Activated CD4-positive, alpha-beta T cell treated with anti-CD3 and anti-CD28 coated beads, Interleukin-2, Interleukin-4, amounts not matched to agents 100 ng/mL and 50 ng/mL, durations not matched to agents 16 hours and 8 hours (primary cell): ENCODE measurements around the gene RRM2.

Experiments used
- DNase-seq: peaks from one replicate; pipeline ENCODE4 v3.0.0-alpha.2; 2020; ENCODE audit warnings: low spot score

The RRM2 gene

GRCh38 chr2:10122500-10123280, at the start of gene RRM2:
Gene RRM2 (plus strand): TSS chr2:10122739. CDS start chr2:10122799, 60 bp downstream.
- peak; percentile 99 for DNase-seq

GRCh38 chr2:10073706-10074105, 48.8 kb upstream of the RRM2 start:
- no peak for DNase-seq

DNA sequence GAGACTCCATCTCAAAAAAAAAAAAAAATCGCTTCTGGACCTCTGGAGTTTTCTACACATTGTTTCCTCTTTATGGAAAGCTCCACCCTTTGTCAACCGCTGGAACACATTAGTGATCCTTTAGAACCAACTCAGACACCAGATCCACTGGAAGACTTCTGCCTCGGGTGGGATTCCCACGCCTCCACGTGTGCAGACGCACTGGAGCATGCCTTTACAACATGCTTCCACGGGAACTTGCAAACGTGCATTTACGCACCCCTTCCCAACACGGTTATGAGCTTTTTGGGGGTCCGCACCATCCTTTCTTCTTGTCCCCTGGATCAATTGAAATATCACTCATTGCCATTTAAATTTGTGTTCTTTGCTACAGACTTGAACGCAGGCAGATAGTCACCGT, 47.4 kb upstream of the RRM2 start:
- DNase-seq: no peak

- no peak for DNase-seq
Measured at GRCh38 chr2:10075571-10076209, 46.8 kb upstream of the RRM2 start.

DNA sequence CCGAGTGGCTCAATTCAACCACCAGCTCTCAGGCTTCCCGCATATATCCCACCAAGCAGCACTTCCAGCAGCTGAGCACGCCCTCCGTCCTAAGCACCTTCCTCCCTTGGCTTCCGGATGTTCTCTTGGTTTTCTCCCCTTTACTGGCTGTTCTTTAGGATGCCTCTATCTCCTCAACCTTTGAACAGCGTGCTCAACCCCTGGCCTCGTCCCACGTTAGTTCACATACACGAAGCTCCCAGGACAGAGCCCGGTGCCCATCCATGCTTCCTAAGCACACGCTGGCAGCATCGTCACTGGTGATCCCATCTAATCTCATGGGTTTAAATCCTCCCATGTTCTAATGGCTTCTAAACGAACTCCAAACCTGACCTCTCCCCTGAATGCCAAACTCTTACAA, 46.0 kb upstream of the RRM2 start:
- no peak for DNase-seq

- DNase-seq: no peak
Measured at GRCh38 chr2:10076988-10077527, 45.5 kb upstream of the RRM2 start.

- DNase-seq: no peak
Measured at GRCh38 chr2:10078001-10078400, 44.5 kb upstream of the RRM2 start.

DNA sequence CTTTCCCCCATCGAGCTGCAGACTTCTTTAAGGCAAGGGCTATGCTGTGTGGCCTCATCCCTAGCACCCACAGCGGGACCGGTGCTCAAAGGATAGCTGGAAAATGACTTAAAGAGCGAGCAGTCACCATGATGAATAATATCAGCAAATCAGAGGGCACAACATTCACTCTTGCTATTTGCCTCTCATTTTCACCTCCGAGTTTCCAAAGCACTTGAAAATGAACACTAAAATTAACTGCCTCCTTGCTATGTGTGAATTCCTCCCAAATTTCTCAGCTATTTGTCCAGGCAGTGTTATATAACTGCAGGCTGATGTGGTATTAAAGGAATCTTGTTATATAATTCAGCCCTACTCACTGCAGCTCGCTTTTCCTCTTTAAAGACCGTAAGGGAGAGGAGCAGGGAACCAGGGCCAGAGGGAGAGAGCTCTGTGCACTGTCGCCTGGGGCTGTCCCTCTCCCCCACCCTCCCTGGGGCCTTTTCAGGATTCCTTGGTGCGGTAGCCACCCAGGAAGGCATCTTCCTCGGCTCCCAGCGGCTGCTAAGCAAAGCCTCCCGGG, 43.8 kb upstream of the RRM2 start:
- DNase-seq: no peak

DNA sequence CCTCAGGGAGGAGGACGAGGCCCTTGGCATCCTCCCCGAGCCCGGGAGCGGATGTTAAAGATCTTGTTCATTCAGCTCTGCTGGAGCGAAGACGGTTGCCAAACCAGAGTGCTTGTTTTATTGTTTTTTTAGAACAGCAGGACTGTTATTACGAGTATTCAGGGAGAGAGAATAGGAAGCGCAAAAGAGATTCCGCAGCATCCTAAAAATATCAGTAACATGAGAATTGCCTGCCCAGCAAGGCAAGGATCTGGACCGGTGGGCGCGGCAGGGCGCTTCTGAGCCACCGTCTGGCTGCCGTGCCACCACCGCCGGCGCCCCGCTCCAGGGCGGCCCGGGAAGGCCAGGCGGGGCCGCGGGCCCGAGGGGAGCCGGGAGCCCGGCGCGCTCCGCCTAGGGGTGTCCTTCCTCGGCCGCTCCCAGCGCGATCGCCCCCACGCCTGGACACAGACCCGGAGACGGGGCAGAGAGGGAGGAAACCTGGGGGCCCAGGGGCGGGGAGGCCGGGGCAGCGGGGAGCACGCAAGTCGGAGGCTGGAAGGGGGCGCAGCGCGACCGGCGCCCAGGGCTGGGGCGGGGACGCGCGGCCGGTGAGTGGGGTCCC, 43.2 kb upstream of the RRM2 start:
- no peak for DNase-seq

- DNase-seq: no peak
Measured at GRCh38 chr2:10079870-10080535, 42.5 kb upstream of the RRM2 start, which contains the start of gene CYS1. Gene CYS1 (minus strand): TSS chr2:10080411. CDS start chr2:10080223, 188 bp downstream.

DNA sequence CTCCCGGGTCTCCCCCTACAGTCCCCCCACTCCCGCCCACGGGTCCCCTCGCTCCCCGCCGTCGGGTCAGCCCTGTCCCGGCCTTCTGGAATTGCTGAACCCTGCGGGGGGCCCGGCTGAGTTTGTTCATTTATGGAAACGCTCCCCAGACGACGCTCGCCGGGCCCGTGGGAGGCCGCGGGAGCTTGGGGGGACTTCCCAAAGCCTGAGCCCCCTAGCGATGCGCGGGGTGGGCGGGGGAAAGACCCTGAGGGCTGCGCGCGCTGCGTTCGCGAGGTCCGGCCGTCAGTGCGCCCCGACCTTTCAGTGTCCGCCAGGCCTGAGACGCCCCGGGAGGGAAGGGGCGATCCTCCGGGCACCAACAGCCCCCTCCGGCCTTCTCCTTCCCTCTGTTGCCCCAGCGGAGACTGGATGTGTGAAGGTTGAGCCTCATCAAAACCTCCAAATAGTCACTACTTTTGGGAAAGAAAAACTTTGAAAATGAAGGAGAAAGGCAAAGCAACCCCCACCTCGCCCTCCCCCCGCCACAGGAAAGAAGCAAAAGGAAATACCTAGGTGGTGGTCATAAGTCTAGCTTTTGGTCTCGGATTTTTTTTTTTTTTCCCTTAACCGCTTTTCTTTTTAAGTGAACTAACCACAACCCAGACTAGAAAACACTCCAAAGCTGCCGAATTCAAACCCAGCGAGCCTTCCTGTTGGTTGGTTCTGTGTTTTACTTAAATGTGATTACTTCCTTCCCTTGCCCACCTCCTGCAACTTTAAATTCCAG, 41.8 kb upstream of the RRM2 start:
- DNase-seq: peak; percentile 24

GRCh38 chr2:10083046-10083445, 39.5 kb upstream of the RRM2 start:
- no peak for DNase-seq

DNA sequence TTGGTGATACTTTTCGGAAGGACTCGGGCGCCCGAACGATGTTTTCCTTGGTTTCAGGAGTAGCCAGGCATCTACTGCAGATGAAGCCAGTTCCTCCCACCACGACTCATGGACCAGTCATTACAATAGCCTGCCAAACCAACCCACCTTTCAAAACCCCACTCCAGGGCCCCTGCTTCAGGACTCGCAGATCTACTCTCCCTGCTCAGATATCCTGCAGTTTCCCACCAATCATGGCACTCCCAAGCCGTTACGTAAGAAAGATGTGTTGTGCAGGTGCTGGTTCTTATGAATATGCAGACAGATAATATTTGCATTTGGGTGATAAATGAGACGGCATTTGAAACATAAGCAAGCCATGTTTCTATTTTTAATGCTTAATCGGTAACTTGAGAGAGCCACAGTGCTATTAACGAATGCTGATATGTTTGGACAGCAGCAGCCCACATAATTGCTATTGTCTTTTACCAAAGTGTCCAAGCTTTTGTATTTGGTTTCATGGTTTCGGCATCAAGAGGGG, 38.8 kb upstream of the RRM2 start:
- no peak for DNase-seq

- no peak for DNase-seq
Measured at GRCh38 chr2:10084223-10084865, 38.2 kb upstream of the RRM2 start.

DNA sequence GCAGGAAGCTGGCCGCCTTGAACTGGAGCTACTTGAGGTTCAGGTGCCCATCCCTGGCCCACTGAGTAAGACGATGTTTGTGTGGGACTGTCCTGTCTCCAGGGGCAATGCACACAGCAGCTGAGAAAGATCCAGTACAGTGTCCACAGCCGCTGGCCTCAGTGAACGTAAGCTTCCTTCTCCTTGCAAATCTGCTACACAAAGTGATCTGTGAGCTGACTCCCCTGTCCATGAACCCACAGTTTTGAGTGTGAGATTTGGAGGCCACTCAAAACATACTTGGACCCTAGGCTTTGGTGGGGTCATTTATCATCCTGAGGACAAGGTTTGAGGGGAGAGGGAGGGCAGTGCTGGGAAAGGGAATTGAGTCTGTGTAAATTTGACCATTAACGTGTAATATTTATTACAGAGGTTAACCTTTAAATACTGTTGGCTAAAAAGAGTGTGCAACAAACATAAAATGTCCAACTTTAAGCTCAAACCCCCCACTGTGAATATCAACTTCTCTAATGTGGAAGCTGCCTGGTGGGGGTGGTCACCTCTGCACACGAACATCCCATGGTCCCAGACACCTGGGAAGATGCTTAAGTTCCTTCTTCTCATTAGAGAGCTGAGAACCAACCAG, 37.4 kb upstream of the RRM2 start:
- no peak for DNase-seq

DNA sequence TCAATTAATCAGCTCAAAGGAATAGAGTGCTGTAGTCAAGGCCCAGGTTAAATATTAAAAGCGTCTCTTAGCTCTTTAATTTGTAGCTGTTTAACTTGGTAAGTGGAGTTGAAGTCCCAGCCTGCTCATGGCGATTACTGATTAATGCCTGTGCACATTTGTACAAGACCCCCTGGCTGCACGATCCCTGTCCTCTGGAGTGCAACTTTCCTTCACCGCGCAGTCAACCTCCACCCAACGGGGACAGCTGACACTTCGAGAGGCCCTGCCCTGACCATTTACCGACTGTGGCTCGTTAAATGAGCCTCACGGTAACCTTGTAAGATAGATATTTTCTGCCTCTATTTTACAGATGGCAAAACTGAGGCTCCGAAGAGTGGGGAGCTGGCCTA, 36.9 kb upstream of the RRM2 start:
- DNase-seq: no peak

- no peak for DNase-seq
Measured at GRCh38 chr2:10086950-10087349, 35.6 kb upstream of the RRM2 start.

- no peak for DNase-seq
Measured at GRCh38 chr2:10087360-10087759, 35.2 kb upstream of the RRM2 start.

GRCh38 chr2:10089565-10090190, 32.9 kb upstream of the RRM2 start:
- no peak for DNase-seq
